HL-60/S4 treated with retinoic acid at 250 ng/mL for 4 days and 3 days (cell line): ENCODE data around the gene FABP2.
"Not testable (repeated sequence)": the region's sequence is repeated elsewhere in the genome, so short reads cannot be mapped to it uniquely, and the experiment has no call there.

ENCODE experiments used
- in situ Hi-C: fragments of 300-500 bp; cut with MboI; formaldehyde crosslinking; loops from 2 replicates; pipeline ENCODE4 v1.7.0; 2022; ENCODE audit warnings: low sequenced_read_pairs

FABP2 gene

DNA sequence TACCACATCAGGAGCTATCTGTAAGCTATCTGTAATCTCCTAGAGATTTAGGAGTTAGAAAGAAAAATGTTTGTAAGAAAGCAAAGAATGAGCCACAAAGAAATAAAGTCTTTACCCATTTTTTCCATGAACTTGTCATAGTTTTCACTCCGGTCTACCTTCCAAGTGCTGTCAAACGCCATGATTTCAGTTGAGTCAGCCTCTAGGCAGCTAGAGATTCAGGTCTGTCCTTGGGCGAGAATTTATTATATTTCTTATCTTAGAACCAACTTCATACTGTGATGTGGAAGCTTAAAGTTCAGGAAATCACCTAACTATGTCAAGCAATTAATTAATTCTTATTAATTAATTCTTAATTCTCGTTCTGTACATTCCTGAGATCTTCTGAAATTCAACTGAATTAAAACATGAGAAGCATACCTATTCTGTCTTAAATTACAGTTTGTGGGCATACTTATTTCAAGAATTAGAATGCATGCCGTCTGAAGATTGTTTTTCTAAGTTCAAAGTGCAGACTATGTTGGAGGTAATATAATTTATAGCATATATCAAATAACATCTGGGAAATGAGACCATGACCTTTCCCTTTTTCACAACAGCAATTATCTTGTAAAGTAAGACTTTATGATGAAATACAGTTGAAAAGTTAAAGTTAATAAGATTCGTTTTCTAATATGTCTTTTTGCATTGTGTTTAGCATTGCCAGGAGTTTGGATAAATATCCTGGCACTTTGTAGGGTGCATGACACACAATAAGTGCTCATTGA, at the start of gene FABP2:
TSS of gene FABP2 (minus strand) at position 218 of the 767 bp plus-strand sequence. CDS start at position 182, 36 bp downstream.
- in situ Hi-C loops, result loop anchor here (25.0 kb wide), 1 partner anchor 315 kb away; the partner anchor contains the start of gene PDE5A

GRCh38 chr4:119370951-119371683, 49.2 kb upstream of the FABP2 start:
- in situ Hi-C loops, result not testable (repeated sequence)

- in situ Hi-C loops, result not testable (repeated sequence)
Measured at GRCh38 chr4:119370392-119370791, 48.5 kb upstream of the FABP2 start.

- in situ Hi-C loops, result not testable (repeated sequence)
Measured at GRCh38 chr4:119366802-119367201, 44.9 kb upstream of the FABP2 start.

DNA sequence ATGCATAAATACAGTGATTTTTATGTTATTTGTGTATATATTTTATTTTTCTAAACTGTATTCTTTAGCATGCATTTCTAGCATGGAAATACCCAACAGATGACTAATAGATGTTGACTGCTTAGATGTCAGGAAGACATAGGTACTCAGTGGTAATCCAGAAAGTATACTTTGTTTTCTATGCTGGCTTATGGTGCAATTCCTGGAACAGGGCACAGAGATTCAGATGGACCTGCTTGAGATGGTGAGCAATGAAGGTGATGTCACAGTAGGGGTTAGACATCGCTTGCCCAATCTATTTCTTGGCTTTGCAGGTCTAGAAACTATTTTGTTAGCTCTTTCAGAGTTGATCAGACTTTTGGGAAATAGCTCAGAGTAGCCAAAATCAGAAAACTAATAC, 42.3 kb upstream of the FABP2 start:
- in situ Hi-C loops, result not testable (repeated sequence)

GRCh38 chr4:119363372-119363771, 41.4 kb upstream of the FABP2 start:
- in situ Hi-C loops, result not testable (repeated sequence)

- in situ Hi-C loops, result not testable (repeated sequence)
Measured at GRCh38 chr4:119362413-119362812, 40.5 kb upstream of the FABP2 start.

- in situ Hi-C loops, result not testable (repeated sequence)
Measured at GRCh38 chr4:119359873-119360272, 37.9 kb upstream of the FABP2 start.

DNA sequence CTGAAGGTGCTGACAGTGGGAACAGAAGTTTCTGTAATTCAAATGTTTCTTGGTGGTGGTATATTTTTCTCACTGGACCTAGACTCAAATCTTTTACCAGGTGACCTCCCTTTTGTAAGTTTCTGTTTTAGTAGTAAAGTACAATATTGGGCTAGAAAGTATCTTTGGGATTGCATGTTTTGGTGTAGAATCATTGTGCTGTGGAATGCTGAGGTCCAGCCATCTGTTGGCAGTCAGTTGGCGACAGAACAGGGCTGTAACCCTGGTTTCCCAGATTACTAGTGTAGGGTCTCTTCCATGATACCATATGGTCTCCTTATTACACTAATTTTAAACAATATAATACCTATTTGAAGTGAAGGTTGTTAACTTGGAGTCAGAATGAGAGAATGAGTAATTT, 34.9 kb upstream of the FABP2 start:
- in situ Hi-C loops, result not testable (repeated sequence)

DNA sequence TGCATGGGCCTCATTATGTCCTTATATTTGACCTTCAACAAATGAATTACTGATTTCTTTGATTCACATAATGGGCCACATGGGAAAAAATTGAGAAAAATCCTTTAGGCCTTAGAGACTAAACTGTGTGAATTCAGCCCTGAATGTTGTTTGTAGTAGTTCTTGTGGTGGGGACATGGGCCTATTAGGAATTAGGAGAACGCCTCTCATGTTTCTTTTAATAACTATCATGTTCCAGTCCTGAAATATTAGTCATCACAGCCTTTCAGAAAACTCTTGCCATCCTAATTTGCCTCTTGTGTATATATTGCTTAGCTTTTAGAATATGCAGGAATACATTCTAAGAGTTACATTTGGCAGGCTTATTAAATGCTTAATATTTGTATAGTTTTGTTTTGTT, 34.1 kb upstream of the FABP2 start:
- in situ Hi-C loops, result not testable (repeated sequence)

DNA sequence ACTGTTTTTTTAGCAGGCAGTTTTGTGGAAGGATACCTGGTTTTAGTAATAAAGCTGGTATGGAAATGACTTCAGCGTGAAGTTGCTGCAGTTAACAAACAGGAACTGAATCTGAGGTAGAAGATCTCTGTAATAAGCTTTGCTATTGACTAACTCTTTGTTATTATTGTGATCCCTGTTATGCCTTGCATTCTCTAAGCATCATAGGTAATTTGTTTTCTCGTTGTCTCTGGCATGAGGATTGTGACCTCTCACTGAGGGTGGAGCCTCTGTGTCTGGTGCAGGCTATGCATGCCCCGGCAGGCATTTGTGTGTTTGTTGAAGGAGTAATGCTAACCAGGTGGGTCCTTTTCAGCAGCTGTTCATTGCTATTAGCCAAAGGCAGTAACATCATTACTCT, 31.4 kb upstream of the FABP2 start:
- in situ Hi-C loops, result not testable (repeated sequence)

GRCh38 chr4:119348169-119348568, 26.2 kb upstream of the FABP2 start:
- in situ Hi-C loops, result not testable (repeated sequence)

- in situ Hi-C loops, result not testable (repeated sequence)
Measured at GRCh38 chr4:119343293-119343692, 21.4 kb upstream of the FABP2 start.

DNA sequence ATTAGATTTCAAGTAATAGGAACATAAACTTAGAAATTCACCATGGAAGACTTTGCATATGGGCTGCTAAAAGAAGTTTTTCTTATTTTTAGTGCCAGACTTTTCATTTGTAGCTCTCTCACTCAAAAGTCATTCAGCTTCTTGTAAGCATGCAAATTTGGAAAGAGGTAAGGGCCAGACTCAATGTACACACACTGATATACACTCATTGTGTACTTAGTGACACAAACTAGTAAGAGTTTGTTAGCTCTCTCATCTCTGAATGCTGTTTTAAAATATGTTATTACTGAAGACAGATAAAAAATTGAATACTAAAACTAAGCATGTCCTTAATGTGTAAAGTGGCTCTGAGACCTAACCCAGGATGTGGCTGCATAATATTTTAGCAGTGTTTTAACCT, 18.0 kb upstream of the FABP2 start:
- in situ Hi-C loops, result not testable (repeated sequence)

- in situ Hi-C loops, result no loop called here
Measured at GRCh38 chr4:119337010-119337409, 15.1 kb upstream of the FABP2 start.

- in situ Hi-C loops, result not testable (repeated sequence)
Measured at GRCh38 chr4:119336332-119336979, 14.5 kb upstream of the FABP2 start.

GRCh38 chr4:119329835-119330620, 8.1 kb upstream of the FABP2 start:
- in situ Hi-C loops, result no loop called here

DNA sequence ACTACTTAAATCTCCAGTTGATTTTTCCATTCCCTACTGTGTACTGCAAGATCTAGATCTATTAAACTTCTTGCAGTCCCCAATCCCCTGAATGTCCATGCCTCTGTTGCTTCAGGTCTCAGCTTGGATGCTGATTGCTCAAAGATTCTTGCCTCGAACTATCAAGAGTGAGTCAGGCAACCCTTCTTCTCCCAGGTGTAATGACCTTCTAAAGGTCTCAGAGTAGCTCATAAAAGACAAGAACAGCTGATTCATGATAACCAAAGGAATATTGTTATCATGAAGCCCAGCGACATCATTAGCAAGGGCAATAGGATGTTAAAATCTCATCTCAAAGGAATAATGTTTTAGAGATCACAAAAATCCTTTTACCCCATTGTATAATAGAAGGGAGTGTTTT, 6.8 kb upstream of the FABP2 start:
- in situ Hi-C loops, result no loop called here

DNA sequence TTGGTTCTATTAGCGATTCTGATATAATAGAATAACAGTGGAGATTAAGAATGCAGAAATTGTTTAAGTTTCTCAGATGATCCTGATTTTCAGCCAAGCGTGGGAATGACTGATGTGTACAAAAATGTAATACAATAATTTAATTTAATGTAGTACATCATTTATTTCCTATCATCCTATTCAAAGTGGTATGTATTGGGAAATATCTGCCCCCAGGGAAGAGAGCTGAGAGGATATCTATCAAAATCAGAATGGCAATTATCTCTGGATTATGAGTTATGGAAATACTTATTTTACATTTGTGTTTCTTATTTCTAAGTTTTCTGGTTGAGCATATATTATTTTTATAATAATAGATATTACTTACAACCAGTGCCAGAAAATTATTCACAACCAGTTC, 3.9 kb downstream of the FABP2 start:
- in situ Hi-C loops, result loop anchor here (10.0 to 25.0 kb wide), 2 partner anchors 319 to 737 kb away; partner anchors contain the start of gene PDE5A

GRCh38 chr4:119315036-119315435, 6.9 kb downstream of the FABP2 start:
- in situ Hi-C loops, result loop anchor here (10.0 to 25.0 kb wide), 2 partner anchors 322 to 740 kb away; partner anchors contain the start of gene PDE5A
